G401 (cell line): ENCODE data around the gene KANK2. TPM values are rescaled to one million over a fixed set of nuclear protein-coding genes. Genes with fewer than 3 reads are reported as not detected.
"Not testable (repeated sequence)": the region's sequence is repeated elsewhere in the genome, so short reads cannot be mapped to it uniquely, and the experiment has no call there.

Source experiments
- DNase-seq: peaks from one replicate; pipeline ENCODE4 v3.0.0-alpha.2; 2015; ENCODE audit warnings: low spot score
- in situ Hi-C: cut with HindIII; loops from 2 replicates; pipeline ENCODE4 v1.10.0; 2016; ENCODE audit warnings: low sequenced_read_pairs, mixed read lengths
- total RNA-seq: library from RNA; depleted of rRNA; stranded (reverse); fragments of >200 nt; shearing (Covaris generic); gene quantifications from 2 replicates; pipeline ENCODE4 v1.2.3, GENCODE V29; 2014

Gene KANK2
- total RNA-seq, 1 experiment from 2014 or later, result 122 TPM

DNA sequence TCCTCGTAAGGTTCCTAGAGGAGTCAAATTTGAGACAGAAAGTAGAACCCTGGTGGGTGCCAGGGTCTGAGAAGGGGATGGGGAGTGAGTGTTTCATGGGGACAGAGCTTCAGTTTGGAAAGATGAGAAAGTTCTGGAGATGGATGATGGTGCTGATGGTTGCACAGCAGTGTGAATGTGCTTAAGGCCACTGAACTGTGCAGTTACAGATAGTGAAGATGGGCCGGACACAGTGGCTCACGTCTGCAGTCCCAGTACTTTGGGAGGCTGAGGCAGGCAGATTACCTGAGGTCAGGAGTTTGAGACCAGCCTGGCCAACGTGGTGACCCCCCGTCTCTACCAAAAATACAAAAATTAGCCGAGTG is 42.7 kb downstream of the KANK2 start:
- no peak for DNase-seq
- in situ Hi-C loops, result no loop called here

- no peak for DNase-seq
- in situ Hi-C loops, result no loop called here
Measured at GRCh38 chr19:11152318-11153062, 44.9 kb downstream of the KANK2 start.

DNA sequence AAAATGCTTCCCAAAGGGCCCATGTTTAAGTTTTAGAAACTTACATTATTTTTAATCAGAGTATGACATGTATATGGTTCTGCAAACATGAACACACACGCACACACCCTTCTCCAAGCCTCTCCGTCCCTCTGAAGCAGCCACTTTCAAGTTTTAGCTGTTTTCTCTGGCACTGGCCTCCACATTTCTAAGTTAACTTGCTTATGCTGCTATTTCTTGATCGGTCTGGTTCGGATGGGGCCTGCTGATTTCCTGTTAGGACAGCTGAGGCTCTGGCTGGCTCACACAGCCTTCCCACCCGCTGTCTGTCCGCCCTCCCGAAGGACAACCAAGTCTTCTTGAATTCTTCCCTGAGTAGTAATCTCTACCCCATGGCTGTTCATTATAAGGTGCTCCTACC is 46.2 kb downstream of the KANK2 start:
- in situ Hi-C loops, result no loop called here
- DNase-seq, result no peak

DNA sequence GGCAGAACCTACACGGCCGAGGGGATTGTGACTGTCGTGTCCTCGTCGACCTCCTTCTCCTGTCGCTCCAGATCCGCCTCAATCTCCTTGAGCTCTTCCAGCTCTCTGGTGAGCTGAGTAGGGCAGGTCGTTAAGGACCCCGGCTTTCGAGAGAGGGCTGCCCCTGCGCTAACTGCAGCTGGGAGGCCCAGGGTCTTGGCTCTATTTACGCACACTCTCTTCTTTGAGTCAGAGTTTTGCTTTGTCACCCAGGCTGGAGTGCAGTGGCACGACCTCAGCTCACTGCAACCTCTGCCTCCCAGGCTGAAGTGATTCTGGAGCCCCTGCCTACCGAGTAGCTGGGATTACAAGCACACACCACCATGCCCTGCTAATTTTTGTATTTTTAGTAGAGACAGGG is 49.3 kb downstream of the KANK2 start:
- in situ Hi-C loops, result no loop called here
- DNase-seq, result no peak

DNA sequence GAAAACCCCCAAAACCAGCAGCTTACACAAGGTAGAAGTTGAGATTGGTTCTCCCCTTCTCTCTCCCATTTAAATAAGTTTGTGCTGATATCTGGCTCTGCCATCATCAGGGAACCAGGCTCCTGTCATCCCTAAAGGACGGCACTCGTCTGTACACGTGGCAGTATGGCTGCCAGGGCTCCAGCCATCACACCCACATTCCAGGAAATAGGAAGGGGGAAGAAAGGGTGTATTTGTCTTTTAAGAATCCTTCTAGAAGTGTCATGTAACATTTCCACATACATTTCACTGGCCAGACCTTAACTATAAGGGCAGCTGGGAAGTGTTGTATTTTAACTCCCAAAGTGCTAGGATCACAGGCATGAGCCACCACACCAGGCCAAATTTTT is 51.8 kb downstream of the KANK2 start:
- in situ Hi-C loops, result no loop called here
- DNase-seq, result no peak

DNA sequence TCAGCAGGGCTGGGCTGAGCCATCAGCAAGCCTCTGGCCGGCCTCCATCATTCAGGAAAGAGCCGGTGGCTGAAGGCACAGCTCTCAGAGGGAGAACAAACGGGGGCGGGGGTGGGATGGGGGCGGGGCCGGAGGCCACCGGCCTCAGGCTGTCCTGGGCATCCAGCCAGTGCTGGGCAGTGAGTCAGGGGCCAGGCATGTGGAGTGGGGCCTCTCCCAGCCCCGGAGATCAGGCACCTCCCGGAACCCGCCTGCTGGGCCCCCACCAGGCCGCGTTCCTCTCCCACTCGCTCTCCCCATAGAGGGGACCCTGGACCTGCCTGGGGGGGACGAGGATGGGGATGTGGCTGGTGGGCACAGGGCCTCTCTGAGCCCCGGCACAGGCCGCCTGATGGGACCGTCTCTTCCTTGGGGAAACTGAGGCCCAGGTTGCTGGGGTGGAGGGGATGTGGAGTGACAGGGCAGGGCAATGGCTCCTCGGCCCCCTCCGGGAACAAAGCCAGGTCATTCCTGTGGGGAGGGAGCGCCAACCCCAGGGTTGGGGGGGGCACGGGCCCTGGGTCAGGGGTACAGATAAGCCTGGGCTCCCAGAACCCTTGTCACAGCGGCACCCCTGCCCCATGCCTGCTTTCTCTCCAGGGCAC is 54.7 kb downstream of the KANK2 start:
- DNase-seq, result peak; percentile 27
- in situ Hi-C loops, result no loop called here

- in situ Hi-C loops, result no loop called here
- DNase-seq, result no peak
Measured at GRCh38 chr19:11141937-11142527, 55.3 kb downstream of the KANK2 start.

DNA sequence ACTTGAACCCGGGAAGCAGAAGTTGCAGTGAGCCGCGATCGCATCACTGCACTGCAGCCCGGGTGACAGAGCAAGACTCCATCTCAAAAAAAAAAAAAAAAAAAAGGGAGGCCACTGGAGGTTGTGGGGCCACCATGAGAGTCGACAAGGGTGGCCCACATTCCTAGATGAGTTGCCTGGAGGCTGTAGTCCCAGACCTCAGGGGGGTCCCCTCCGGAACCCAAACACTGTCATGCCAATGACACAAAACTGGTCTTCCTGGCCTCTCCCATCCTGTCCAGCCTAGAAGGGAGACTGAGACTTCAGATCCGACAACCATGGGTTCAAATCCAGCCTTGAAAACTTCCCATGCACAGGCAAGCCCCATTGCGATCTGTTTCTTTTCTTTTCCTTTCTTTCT is 56.4 kb downstream of the KANK2 start:
- no peak for DNase-seq
- in situ Hi-C loops, result no loop called here

DNA sequence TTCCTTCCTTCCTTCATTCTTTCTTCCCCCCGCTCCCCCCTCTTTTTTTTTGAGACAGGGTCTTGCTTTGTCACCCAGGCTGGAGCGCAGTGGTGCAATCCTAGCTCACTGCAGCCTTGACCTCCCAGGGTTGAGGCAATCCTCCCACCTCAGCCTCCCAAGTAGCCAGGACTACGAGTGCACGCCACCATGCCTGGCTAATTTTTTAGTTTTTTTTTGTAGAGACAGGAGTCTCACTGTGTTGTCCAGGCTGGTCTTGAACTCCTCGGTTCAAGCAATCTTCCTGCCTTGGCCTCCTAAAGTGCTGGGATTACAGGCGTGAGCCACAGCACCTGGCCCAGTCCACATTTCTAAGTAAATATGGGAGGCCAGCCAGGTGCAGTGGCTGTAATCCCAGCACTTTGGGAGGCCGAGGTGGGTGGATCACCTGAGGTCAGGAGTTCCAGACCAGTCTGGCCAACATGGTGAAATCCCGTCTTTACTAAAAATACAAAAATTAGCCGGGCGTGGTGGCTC is 57.3 kb downstream of the KANK2 start:
- DNase-seq, in situ Hi-C loops: not testable (repeated sequence)

- in situ Hi-C loops, result no loop called here
- DNase-seq, result no peak
Measured at GRCh38 chr19:11138601-11139300, 58.6 kb downstream of the KANK2 start.

DNA sequence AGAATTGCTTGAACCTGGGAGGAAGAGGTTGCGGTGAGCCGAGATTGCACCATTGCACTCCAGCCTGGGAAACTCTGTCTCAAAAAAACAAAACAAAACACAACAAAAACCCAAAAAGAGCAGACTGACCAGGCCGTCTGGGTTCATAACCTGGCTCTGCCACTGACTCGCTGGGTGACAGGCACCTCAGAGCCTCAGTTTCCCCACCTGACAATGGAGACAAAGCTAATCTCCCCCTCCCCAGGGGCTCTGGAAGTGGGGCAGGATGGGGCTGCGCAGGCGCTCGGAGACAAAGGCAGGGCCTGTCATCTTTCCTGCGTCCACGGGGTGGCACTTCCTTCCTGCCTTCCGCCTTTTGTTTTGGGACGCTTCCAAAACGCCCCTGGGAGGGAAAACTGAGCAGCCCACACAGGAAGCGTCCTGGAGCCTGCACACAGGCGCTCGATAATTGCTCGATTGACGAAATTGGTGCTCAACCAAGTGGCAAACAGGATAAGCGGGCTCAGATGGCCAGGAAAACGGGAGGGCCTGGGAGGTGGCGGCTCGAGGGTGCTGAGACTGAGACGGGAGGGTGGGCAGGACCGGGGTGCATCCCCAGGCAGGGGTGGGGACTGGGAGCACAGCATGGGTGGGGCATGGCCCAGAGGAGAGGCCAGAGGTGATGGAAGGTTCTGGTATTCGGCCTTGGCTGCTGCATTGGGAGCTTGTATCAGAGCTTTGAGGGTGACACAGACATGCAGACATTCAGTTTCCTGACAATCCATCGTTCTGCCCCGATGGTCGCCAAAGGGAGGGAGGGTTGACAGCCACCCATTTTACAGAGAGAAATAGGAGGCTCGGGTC is 59.6 kb downstream of the KANK2 start:
- peak; percentile 88 for DNase-seq
- in situ Hi-C loops, result no loop called here

DNA sequence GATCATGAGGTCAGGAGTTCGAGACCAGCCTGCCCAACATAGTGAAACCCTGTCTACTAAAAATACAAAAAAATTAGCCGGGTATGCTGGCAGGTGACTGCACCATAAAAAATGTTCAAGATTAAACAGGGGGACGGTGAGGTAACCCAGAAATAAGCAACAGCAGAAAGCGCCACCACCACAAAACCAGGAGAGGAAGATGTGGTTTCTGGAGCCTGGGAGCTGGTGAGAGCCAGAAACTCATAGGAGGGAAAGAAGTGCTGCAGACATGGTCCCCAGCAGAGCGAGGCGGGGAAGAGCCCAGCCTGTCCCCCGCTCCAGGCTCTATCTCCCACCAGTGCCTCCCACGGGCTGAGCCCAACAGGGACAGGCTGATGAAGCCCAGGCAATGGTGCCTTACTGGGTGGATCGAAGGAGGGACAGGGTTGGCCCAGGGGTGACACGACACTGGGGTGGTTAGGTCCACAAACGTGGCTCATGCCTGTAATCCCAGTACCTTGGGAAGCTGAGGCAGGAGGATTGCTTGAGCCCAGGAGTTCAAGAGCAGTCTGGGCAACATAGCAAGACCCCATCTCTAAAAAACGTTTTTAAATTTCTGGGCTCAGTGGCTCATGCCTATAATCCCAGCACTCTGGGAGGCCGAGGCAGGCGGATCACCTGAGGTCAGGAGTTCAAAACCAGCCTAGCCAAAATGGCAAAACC is 60.8 kb downstream of the KANK2 start:
- DNase-seq, result no peak
- in situ Hi-C loops, result no loop called here

DNA sequence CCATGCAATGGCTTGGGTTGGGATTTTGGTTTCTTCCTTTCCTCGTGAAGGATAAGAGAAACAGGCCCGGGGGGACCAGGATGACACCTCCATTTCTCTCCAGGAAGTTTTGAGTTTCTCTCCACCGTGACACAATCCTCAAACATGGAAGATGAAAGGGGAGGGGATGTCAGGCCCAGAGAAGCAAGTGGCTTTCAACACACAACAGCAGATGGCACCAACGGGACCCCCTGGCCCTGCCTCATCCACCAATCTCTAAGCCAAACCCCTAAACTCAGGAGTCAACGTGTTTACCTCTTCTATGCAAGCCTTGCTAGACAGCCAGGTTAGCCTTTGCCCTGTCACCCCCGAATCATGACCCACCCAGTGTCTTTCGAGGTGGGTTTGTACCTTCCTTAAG is 65.9 kb downstream of the KANK2 start:
- no peak for DNase-seq
- in situ Hi-C loops, result no loop called here

DNA sequence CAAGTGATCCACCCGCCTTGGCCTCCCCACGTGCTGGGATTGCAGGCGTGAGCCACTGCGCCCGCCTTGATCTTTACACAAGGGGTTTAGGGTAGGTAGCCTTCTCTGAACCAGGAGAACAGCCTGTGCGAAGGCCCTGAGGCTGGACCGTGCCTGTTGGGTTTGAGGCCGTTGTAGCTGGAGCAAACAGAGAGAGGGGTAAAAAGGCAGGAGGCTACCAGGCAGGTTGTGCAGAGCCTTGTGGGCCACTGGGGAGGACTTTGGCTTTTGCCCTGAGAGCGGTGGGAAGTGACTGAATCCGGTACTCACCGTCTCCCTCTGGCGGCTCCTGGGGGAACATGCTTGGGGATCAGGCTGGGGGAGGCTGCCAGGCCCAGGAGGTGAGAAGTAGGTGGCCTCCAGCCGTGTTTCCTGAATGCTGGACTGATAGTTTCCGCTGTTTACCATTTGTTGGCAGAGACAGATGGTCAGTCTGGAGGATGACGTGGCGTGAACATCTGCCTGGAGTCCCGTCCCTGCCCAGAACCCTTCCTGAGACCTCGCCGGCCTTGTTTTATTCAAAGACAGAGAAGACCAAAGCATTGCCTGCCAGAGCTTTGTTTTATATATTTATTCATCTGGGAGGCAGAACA is 66.4 kb downstream of the KANK2 start:
- DNase-seq, result peak; percentile 87
- in situ Hi-C loops, result no loop called here

- in situ Hi-C loops, result no loop called here
- DNase-seq, result no peak
Measured at GRCh38 chr19:11127905-11128304, 69.4 kb downstream of the KANK2 start.

GRCh38 chr19:11125994-11126685 is 71.2 kb downstream of the KANK2 start:
- DNase-seq, result peak; percentile 87

DNA sequence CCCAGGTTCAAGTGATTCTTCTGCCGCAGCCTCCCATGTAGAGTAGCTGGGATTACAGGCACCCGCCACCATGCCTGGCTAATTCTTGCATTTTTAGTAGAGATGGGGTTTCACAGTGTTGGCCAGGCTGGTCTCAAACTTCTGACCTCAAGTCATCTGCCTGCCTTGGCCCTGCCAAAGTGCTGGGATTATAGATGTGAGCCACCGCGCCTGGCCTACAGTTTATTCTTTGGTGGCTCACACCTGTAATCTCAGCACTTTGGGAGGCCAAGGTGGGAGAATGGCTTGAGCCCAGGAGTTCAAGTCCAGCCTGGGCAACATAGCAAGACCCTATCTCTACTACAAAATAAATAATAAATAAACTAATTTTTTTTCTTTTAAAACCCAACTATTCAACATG is 73.2 kb downstream of the KANK2 start:
- in situ Hi-C loops, DNase-seq: not testable (repeated sequence)

More at GRCh38 chr19:11125994-11126685, 71.2 kb downstream of the KANK2 start:
- in situ Hi-C loops, result no loop called here
